ENCODE measurements around the gene CALML5. TPM values are rescaled to one million over a fixed set of nuclear protein-coding genes. Genes with fewer than 3 reads are reported as not detected.

The CALML5 gene
- total RNA-seq, 1 experiment from 2014 or later, result not detected

- Histone ChIP-seq H3K79me2 (ENCODE audit: insufficient read depth, low read length) (no peaks in the 10 kb centered on the region), H3K4me3 (replicated peaks in 1 of 2; ENCODE audit: low read depth in 1 of 2, low read length in 2 of 2) (no peak overlapping the region), H2AFZ (ENCODE audit: low read depth, low read length, poor library complexity, severe bottlenecking) (no peak overlapping the region), H3K9me3 (ENCODE audit: control insufficient read depth in 1 of 2, insufficient read depth in 1 of 2, low read depth in 1 of 2, low read length in 2 of 2) (no peaks in the 10 kb centered on the region), H3K27me3 (ENCODE audit: insufficient read depth, low read length) (no peaks in the 10 kb centered on the region), H3K4me2 (ENCODE audit: low read length) (no peak overlapping the region), H3K9me2 (ENCODE audit: insufficient read depth) (no peaks in the 10 kb centered on the region), H3K4me1 (ENCODE audit: control insufficient read depth in 1 of 2, insufficient read depth in 2 of 2, low read length in 2 of 2) (no peaks in the 10 kb centered on the region), H4K20me1 (ENCODE audit: insufficient read depth) (no peaks in the 10 kb centered on the region), H3K27ac (ENCODE audit: low read depth, low read length) (no peak overlapping the region), H3K36me3 (ENCODE audit: control insufficient read depth in 1 of 2, insufficient read depth in 2 of 2, low read length in 2 of 2) (no peaks in the 10 kb centered on the region), H3K9ac (ENCODE audit: low read length) (no peak overlapping the region)
- no peak for ATAC-seq
- no TSS peak for BruUV-seq (replicated peaks)
- intact Hi-C loops (cut with micrococcal nuclease), result no loop called here
- POLR2A ChIA-PET, result no interaction called here
- TF ChIP-seq ZFX (IDR thresholded peaks at IDR 0.05) (no peak), YY1 (IDR thresholded peaks at IDR 0.05; ENCODE audit: extremely low read depth, insufficient replicate concordance, low read depth, low read length) (no peak)
- RAD21 ChIA-PET (ENCODE audit: low non-redundant PET in 1 of 2, low total read pairs in 2 of 2, uncharacterized antibody in 2 of 2, unreplicated experiment in 2 of 2), result no interaction called here
- no peak for DNase-seq (ENCODE audit: low read depth, low spot score)
- CTCF ChIA-PET, result no interaction called here
Observed at GRCh38 chr10:5526691-5527331, 27.4 kb upstream of the CALML5 start.

- H3K4me3 ChIP-seq (replicated peaks in 1 of 2; ENCODE audit: low read depth in 1 of 2, low read length in 2 of 2), result no peak overlapping the region
Observed at GRCh38 chr10:5525561-5526341, 26.4 kb upstream of the CALML5 start.

More at GRCh38 chr10:5525561-5526341, 26.4 kb upstream of the CALML5 start:
- intact Hi-C loops (cut with micrococcal nuclease), result no loop called here
- Histone ChIP-seq H2AFZ (ENCODE audit: low read depth, low read length, poor library complexity, severe bottlenecking) (no peak overlapping the region), H3K27ac (ENCODE audit: low read depth, low read length) (no peak overlapping the region), H4K20me1 (ENCODE audit: insufficient read depth) (no peaks in the 10 kb centered on the region), H3K9me2 (ENCODE audit: insufficient read depth) (no peaks in the 10 kb centered on the region), H3K4me2 (ENCODE audit: low read length) (no peak overlapping the region), H3K27me3 (ENCODE audit: insufficient read depth, low read length) (no peaks in the 10 kb centered on the region), H3K9me3 (ENCODE audit: control insufficient read depth in 1 of 2, insufficient read depth in 1 of 2, low read depth in 1 of 2, low read length in 2 of 2) (no peaks in the 10 kb centered on the region), H3K4me1 (ENCODE audit: control insufficient read depth in 1 of 2, insufficient read depth in 2 of 2, low read length in 2 of 2) (no peaks in the 10 kb centered on the region), H3K36me3 (ENCODE audit: control insufficient read depth in 1 of 2, insufficient read depth in 2 of 2, low read length in 2 of 2) (no peaks in the 10 kb centered on the region), H3K9ac (ENCODE audit: low read length) (no peak overlapping the region), H3K79me2 (ENCODE audit: insufficient read depth, low read length) (no peaks in the 10 kb centered on the region)
- ATAC-seq (no peak), DNase-seq (ENCODE audit: low read depth, low spot score) (no peak)
- TF ChIP-seq ELF1 (IDR thresholded peaks at IDR 0.05; ENCODE audit: borderline replicate concordance, low read depth) (no peak), POLR2AphosphoS5 (IDR thresholded peaks at IDR 0.05; ENCODE audit: low read depth, low read length) (no peak), FOSL1 (IDR thresholded peaks at IDR 0.05; ENCODE audit: low read depth) (no peak), JUND (IDR thresholded peaks at IDR 0.05) (no peak), EZH2phosphoT487 (IDR thresholded peaks at IDR 0.05; ENCODE audit: borderline replicate concordance) (no peak), SP1 (IDR thresholded peaks at IDR 0.05; ENCODE audit: low read depth) (no peak), CTCF (IDR thresholded peaks at IDR 0.05 in 2 of 3, conservative IDR thresholded peaks at IDR 0.05 in 1 of 3; ENCODE audit: borderline replicate concordance in 1 of 3, insufficient read depth in 1 of 3, low read depth in 2 of 3, low read length in 2 of 3) (no peak), EZH2 (IDR thresholded peaks at IDR 0.05) (no peak), YY1 (IDR thresholded peaks at IDR 0.05; ENCODE audit: extremely low read depth, insufficient replicate concordance, low read depth, low read length) (no peak), ATF3 (IDR thresholded peaks at IDR 0.05) (no peak)
- CTCF ChIA-PET, result no interaction called here
- BruUV-seq (replicated peaks), result no TSS peak
- POLR2A ChIA-PET, result no interaction called here
- RAD21 ChIA-PET (ENCODE audit: low non-redundant PET in 1 of 2, low total read pairs in 2 of 2, uncharacterized antibody in 2 of 2, unreplicated experiment in 2 of 2), result no interaction called here

All from HCT116 (cell line).